SU-DHL-6 (cell line): ENCODE results near the gene PIP4K2B.

Experiments used
- H2AFZ ChIP-seq: fragments of 200-600 bp; sonication (generic); 2 replicates; pipeline ENCODE4 v1.6.1; 2014; ENCODE audit warnings: low read depth, mild to moderate bottlenecking, moderate library complexity, mixed read lengths, antibody characterized with exemption, low read length; ENCODE audit not compliant: severe bottlenecking
- H3F3A ChIP-seq: fragments of 200-600 bp; shearing (Covaris generic); 2 replicates; pipeline ENCODE4 v1.6.0; 2016; ENCODE audit warnings: antibody characterized with exemption, mild to moderate bottlenecking; ENCODE audit not compliant: insufficient read depth
- H3K27ac ChIP-seq: fragments of 200-600 bp; sonication (generic); 2 replicates; pipeline ENCODE4 v1.5.1; 2016; ENCODE audit warnings: low read depth, mild to moderate bottlenecking, low read length, moderate library complexity, mixed read lengths
- H3K27me3 ChIP-seq: fragments of 200-600 bp; sonication (generic), shearing (Covaris generic); 2 replicates; pipeline ENCODE4 v1.6.0; 2014; ENCODE audit warnings: mild to moderate bottlenecking, low read length
- H3K36me3 ChIP-seq: fragments of 200-600 bp; sonication (generic); 2 replicates; pipeline ENCODE4 v1.6.1; 2014; ENCODE audit warnings: mild to moderate bottlenecking, low read length, mixed read lengths
- H3K4me2 ChIP-seq: fragments of 300-600, 200-600 bp; shearing (Covaris generic), sonication (generic); 2 replicates; pipeline ENCODE4 v1.6.0; 2014; ENCODE audit warnings: low read length, low read depth, mild to moderate bottlenecking; ENCODE audit not compliant: poor library complexity, severe bottlenecking
- H3K4me3 ChIP-seq: fragments of 200-600 bp; sonication (generic); 2 replicates; pipeline ENCODE4 v1.5.1; 2014; ENCODE audit warnings: antibody characterized with exemption, low read length, mild to moderate bottlenecking, mixed read lengths; ENCODE audit not compliant: insufficient read depth, poor library complexity, severe bottlenecking
- H3K79me2 ChIP-seq: fragments of 200-600 bp; sonication (generic); 2 replicates; pipeline ENCODE4 v1.6.1; 2014; ENCODE audit warnings: mild to moderate bottlenecking, low read length, moderate library complexity; ENCODE audit not compliant: insufficient read depth
- H3K9ac ChIP-seq: fragments of 200-600 bp; sonication (generic); 2 replicates; pipeline ENCODE4 v1.7.0; 2014; ENCODE audit warnings: mild to moderate bottlenecking, low read length
- H3K9me2 ChIP-seq: fragments of 200-600 bp; sonication (generic); replicated peaks from 2 replicates; pipeline ENCODE4 v1.6.1; 2014; ENCODE audit warnings: low read length; ENCODE audit not compliant: insufficient read depth
- H3K9me3 ChIP-seq: fragments of 200-600 bp; sonication (generic); 2 replicates; pipeline ENCODE4 v1.6.1; 2014; ENCODE audit warnings: low read length, mixed read lengths; ENCODE audit not compliant: insufficient read depth
- H4K20me1 ChIP-seq: fragments of 200-600 bp; sonication (generic); 2 replicates; pipeline ENCODE4 v1.6.1; 2014; ENCODE audit warnings: low read depth, mild to moderate bottlenecking, antibody characterized with exemption, low read length, moderate library complexity, mixed read lengths
- EZH2phosphoT487 ChIP-seq: fragments of 200-600 bp; sonication (generic), shearing (Covaris generic); conservative IDR thresholded peaks from 2 replicates; pipeline ENCODE4 v1.6.1; 2018; ENCODE audit warnings: mild to moderate bottlenecking, antibody characterized with exemption, low read length, moderate library complexity, mixed read lengths
- TF ChIP-seq, protein P1 (sequence below): fragments of 200-600 bp; sonication (generic); IDR thresholded peaks from one replicate; pipeline ENCODE4 v1.5.1; 2017; ENCODE audit warnings: antibody characterized with exemption, mild to moderate bottlenecking, low read length, moderate library complexity; ENCODE audit not compliant: insufficient read depth, poor library complexity, severe bottlenecking

The PIP4K2B gene

DNA sequence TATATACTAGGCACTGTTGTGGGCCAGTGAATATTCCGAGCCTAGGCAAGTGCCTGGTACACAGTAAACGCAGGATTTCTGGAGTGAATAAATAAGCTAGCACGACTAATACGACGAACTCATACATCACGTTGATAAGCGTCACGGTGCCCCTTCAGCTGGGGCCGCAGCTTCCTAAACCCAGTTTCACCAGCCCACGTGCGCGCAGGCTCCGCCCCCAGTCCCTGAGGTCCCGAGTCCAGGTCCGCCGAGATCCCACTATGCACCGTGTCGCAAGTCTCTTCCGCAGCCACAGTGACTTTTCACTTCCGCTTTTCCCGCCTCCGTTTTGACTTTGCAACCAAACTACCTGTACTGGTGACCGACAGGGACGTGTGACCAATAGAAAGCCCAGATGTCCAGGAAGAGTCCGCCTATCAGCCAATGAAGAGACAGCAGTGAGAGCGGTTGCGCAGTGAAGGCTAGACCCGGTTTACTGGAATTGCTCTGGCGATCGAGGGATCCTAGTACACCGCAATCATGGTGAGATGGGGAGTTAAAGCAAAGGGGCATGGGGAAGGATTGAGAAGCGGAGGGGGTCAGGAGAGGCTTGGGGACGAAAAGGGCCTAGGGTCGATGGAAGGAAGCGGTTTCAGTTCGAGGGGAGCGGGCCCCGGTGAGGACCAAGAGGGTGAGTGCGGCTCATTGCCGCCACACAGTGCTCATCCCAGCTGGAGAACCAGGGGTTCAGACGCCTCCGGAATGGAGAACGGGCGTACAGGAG is 46.9 kb downstream of the PIP4K2B start, which contains the start of gene PSMB3:
Gene PSMB3 (plus strand): TSS at position 434 of the 763 bp plus-strand sequence. CDS start 86 bp downstream, at position 520.
- TF ChIP-seq EZH2phosphoT487: no peak
- TF ChIP-seq, protein P1, sequence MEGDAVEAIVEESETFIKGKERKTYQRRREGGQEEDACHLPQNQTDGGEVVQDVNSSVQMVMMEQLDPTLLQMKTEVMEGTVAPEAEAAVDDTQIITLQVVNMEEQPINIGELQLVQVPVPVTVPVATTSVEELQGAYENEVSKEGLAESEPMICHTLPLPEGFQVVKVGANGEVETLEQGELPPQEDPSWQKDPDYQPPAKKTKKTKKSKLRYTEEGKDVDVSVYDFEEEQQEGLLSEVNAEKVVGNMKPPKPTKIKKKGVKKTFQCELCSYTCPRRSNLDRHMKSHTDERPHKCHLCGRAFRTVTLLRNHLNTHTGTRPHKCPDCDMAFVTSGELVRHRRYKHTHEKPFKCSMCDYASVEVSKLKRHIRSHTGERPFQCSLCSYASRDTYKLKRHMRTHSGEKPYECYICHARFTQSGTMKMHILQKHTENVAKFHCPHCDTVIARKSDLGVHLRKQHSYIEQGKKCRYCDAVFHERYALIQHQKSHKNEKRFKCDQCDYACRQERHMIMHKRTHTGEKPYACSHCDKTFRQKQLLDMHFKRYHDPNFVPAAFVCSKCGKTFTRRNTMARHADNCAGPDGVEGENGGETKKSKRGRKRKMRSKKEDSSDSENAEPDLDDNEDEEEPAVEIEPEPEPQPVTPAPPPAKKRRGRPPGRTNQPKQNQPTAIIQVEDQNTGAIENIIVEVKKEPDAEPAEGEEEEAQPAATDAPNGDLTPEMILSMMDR: no peak
- H3K27me3 ChIP-seq: no peaks in the 10 kb centered on the region

DNA sequence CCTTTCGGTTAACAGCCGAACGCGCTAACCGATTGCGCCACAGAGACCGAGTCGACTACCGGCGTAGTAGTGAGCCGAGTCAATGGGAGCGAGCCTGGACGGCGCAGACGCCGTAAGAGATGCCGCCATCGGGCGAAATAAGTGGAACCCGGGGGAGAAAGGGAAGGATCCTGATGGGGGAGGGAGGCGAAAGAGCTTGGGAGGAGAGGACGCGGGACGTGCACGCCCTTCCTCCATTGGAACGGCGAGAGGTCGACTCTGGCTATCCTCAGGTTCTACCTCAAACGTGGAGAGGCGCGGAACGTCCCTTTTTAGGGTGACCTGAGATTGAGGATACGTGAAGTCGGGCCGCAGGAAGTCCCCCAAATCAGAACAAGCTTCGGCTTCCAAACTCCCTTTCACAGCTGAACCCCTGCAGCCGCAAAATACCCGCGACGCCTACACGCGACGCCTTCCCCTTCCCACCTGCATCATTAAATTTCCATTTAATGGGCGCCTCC is 47.5 kb downstream of the PIP4K2B start:
- peaks cover 28% of the 10 kb centered on the region for H3K79me2 ChIP-seq
- peak overlapping the region; percentile 81 for H3K27ac ChIP-seq
- no peaks in the 10 kb centered on the region for H4K20me1 ChIP-seq

More for the DNA sequence above, 46.9 kb downstream of the PIP4K2B start, which contains the start of gene PSMB3:
- peak within 1 kb of the TSS; percentile 77 for H3K4me3 ChIP-seq
- no peaks in the 10 kb centered on the region for H4K20me1 ChIP-seq
- H3K9me2 ChIP-seq: no peaks in the 10 kb centered on the region
- peak within 1 kb of the TSS; percentile 79 for H2AFZ ChIP-seq
- H3K79me2 ChIP-seq: peaks cover 28% of the 10 kb centered on the region
- H3K9me3 ChIP-seq: no peaks in the 10 kb centered on the region
- peak within 1 kb of the TSS; percentile 81 for H3K27ac ChIP-seq
- peak within 1 kb of the TSS; percentile 92 for H3K9ac ChIP-seq
- H3F3A ChIP-seq: 0 out of 2 replicates have a peak, but pooled peaks cover 9% of the 10 kb centered on the region
- H3K36me3 ChIP-seq: peaks cover 8% of the 10 kb centered on the region
- H3K4me2 ChIP-seq: peak within 1 kb of the TSS; percentile 79

DNA sequence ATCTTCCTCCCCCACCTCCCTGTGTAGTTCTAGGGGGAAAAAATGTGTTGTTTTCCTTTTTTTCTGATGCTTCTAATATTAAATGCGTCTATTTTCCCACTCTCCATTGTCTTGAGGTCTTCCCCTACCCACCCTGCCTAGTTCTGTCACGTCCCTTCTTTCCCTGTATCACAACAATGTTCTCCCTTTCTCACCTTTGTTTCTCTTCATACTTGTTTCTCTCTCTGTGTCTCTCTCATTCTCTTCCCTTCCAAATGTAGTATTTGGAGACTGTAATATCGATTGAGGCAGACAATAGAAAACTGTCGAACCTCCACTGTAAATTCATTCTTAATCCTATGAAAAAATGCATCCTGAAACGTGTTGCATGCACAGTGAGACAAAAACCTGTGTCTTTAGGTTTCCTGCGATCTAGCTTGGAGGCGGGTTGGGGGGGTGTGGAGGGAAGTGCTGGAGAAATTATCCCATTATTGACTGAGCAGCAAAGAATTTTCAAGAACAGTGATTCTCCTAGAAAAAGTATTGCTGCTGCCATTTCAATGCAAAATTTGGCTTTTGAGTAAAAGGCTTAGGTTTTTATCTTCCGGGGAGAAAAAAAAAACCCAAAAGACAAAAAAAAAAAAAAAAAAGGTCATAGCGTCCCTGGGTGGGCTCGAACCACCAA is 48.1 kb downstream of the PIP4K2B start:
- H3K9ac ChIP-seq: peak overlapping the region; percentile 92
- peak overlapping the region; percentile 27 for H2AFZ ChIP-seq
- H3F3A ChIP-seq: 0 out of 2 replicates have a peak, but pooled peaks cover 9% of the 10 kb centered on the region
- H3K27me3 ChIP-seq: no peaks in the 10 kb centered on the region
- peaks cover 28% of the 10 kb centered on the region for H3K79me2 ChIP-seq
- H3K4me2 ChIP-seq: peak overlapping the region; percentile 79
- no peaks in the 10 kb centered on the region for H3K9me2 ChIP-seq
- H3K36me3 ChIP-seq: peaks cover 6% of the 10 kb centered on the region; the same call in 1 of the 2 replicates
- no peaks in the 10 kb centered on the region for H4K20me1 ChIP-seq
- H3K9me3 ChIP-seq: no peaks in the 10 kb centered on the region
- TF ChIP-seq EZH2phosphoT487: no peak
- TF ChIP-seq, protein P1: no peak
- H3K4me3 ChIP-seq: peak overlapping the region; percentile 77
- H3K27ac ChIP-seq: no peak overlapping the region

More for the DNA sequence above, 47.5 kb downstream of the PIP4K2B start:
- peaks cover 8% of the 10 kb centered on the region for H3K36me3 ChIP-seq
- peak overlapping the region; percentile 92 for H3K9ac ChIP-seq
- H3K9me2 ChIP-seq: no peaks in the 10 kb centered on the region
- 0 out of 2 replicates have a peak, but pooled peaks cover 9% of the 10 kb centered on the region for H3F3A ChIP-seq
- TF ChIP-seq EZH2phosphoT487: no peak
- TF ChIP-seq, protein P1: no peak
- H3K9me3 ChIP-seq: no peaks in the 10 kb centered on the region
- peak overlapping the region; percentile 79 for H2AFZ ChIP-seq
- H3K4me2 ChIP-seq: peak overlapping the region; percentile 79
- H3K27me3 ChIP-seq: no peaks in the 10 kb centered on the region
- peak overlapping the region; percentile 77 for H3K4me3 ChIP-seq
